HEK293T (cell line): ENCODE data around the gene MMP14.

Source experiments
- CTCF ChIA-PET: fragments of 350-600 bp; formaldehyde crosslinking; extraction: SDS; loops from one replicate; lab custom pipeline; 2021; ENCODE audit warnings: antibody characterized with exemption, inconsistent platforms; lab: Yijun Ruan, JAX
- POLR2A ChIA-PET: fragments of 350-600 bp; formaldehyde crosslinking; extraction: SDS; loops from one replicate; lab custom pipeline; 2020; ENCODE audit warnings: antibody characterized with exemption, inconsistent platforms; lab: Yijun Ruan, JAX
- DNase-seq: peaks from one replicate; pipeline ENCODE4 v3.0.0; 2012; ENCODE audit warnings: mixed read lengths; ENCODE audit errors: extremely low spot score
- ARNT ChIP-seq: fragments of 450-650 bp; IDR thresholded peaks from 2 replicates; pipeline ENCODE4 v1.6.1; 2017; ENCODE audit warnings: mild to moderate bottlenecking
- BHLHE40 ChIP-seq: fragments of 450-650 bp; IDR thresholded peaks from 2 replicates; pipeline ENCODE4 v1.6.1; 2016; ENCODE audit warnings: mild to moderate bottlenecking, moderate library complexity, borderline replicate concordance
- CTBP1 ChIP-seq: fragments of 450-650 bp; IDR thresholded peaks from 2 replicates; pipeline ENCODE4 v1.6.1; 2016; ENCODE audit warnings: borderline replicate concordance
- ELF4 ChIP-seq: fragments of 450-650 bp; IDR thresholded peaks from 2 replicates; pipeline ENCODE4 v1.6.1; 2017; ENCODE audit warnings: antibody characterized with exemption
- FOXA1 ChIP-seq: fragments of 450-650 bp; IDR thresholded peaks from 2 replicates; pipeline ENCODE4 v1.6.1; 2016; ENCODE audit warnings: mild to moderate bottlenecking
- FOXK2 ChIP-seq: fragments of 450-650 bp; IDR thresholded peaks from 2 replicates; pipeline ENCODE4 v1.6.1; 2016; ENCODE audit warnings: mild to moderate bottlenecking
- FOXM1 ChIP-seq: fragments of 450-650 bp; IDR thresholded peaks from 2 replicates; pipeline ENCODE4 v1.6.1; 2017; ENCODE audit warnings: mild to moderate bottlenecking, borderline replicate concordance
- HDGF ChIP-seq: fragments of 450-650 bp; IDR thresholded peaks from 2 replicates; pipeline ENCODE4 v1.6.1; 2017; ENCODE audit warnings: antibody characterized with exemption, borderline replicate concordance
- L3MBTL2 ChIP-seq: fragments of 450-650 bp; conservative IDR thresholded peaks from 2 replicates; pipeline ENCODE4 v1.6.1; 2016; ENCODE audit warnings: mild to moderate bottlenecking
- LEF1 ChIP-seq: fragments of 450-650 bp; IDR thresholded peaks from 2 replicates; pipeline ENCODE4 v1.6.1; 2017; ENCODE audit warnings: mild to moderate bottlenecking, borderline replicate concordance
- NFRKB ChIP-seq: fragments of 450-650 bp; IDR thresholded peaks from 2 replicates; pipeline ENCODE4 v1.6.1; 2016; ENCODE audit warnings: mild to moderate bottlenecking, moderate library complexity
- PKNOX1 ChIP-seq: fragments of 450-650 bp; IDR thresholded peaks from 2 replicates; pipeline ENCODE4 v1.6.1; 2016
- SP1 ChIP-seq: fragments of 450-650 bp; IDR thresholded peaks from 2 replicates; pipeline ENCODE4 v1.6.1; 2017
- SUZ12 ChIP-seq: fragments of 450-650 bp; IDR thresholded peaks from 2 replicates; pipeline ENCODE4 v1.6.1; 2016; ENCODE audit warnings: mild to moderate bottlenecking
- TARDBP ChIP-seq: fragments of 450-650 bp; IDR thresholded peaks from 2 replicates; pipeline ENCODE4 v1.6.1; 2016
- ZNF384 ChIP-seq: fragments of 450-650 bp; IDR thresholded peaks from 2 replicates; pipeline ENCODE4 v1.6.1; 2016

MMP14 gene

GRCh38 chr14:22875748-22876319 is 39.4 kb downstream of the MMP14 start:
- ChIA-PET POLR2A (interaction anchor here (1.2 kb wide), 1 partner anchor 9 kb away, joined by 3 read pairs; no protein-coding TSS in a partner anchor), CTCF (no interaction called here)
- TF ChIP-seq SUZ12: no peak
- TF ChIP-seq NFRKB: no peak
- no peak for TF ChIP-seq LEF1
- TF ChIP-seq ZNF384: no peak
- no peak for TF ChIP-seq FOXM1
- TF ChIP-seq ELF4: no peak
- no peak for TF ChIP-seq HDGF
- no peak for TF ChIP-seq L3MBTL2
- TF ChIP-seq ARNT: no peak
- TF ChIP-seq PKNOX1: no peak

GRCh38 chr14:22877000-22877501 is 40.7 kb downstream of the MMP14 start:
- no peak for DNase-seq
- no peak for TF ChIP-seq SP1
- no peak for TF ChIP-seq NFRKB
- no peak for TF ChIP-seq ARNT
- TF ChIP-seq FOXA1: no peak
- TF ChIP-seq TARDBP: no peak
- TF ChIP-seq LEF1: no peak
- TF ChIP-seq BHLHE40: no peak
- TF ChIP-seq FOXM1: no peak
- no peak for TF ChIP-seq CTBP1
- TF ChIP-seq ZNF384: no peak
- TF ChIP-seq L3MBTL2: no peak
- TF ChIP-seq HDGF: no peak
- no peak for TF ChIP-seq PKNOX1
- no peak for TF ChIP-seq SUZ12
- no peak for TF ChIP-seq FOXK2
- no peak for TF ChIP-seq ELF4
- ChIA-PET POLR2A (interaction anchor here (1.2 kb wide), 1 partner anchor 9 kb away, joined by 3 read pairs; no protein-coding TSS in a partner anchor), CTCF (no interaction called here)

More at GRCh38 chr14:22875748-22876319, 39.4 kb downstream of the MMP14 start:
- no peak for DNase-seq

GRCh38 chr14:22878271-22879246 is 42.2 kb downstream of the MMP14 start:
- TF ChIP-seq L3MBTL2 (no peak), FOXM1 (no peak), PKNOX1 (no peak), TARDBP (no peak), FOXA1 (no peak), CTBP1 (no peak), LEF1 (no peak), FOXK2 (no peak), ARNT (no peak), ZNF384 (no peak), ELF4 (no peak), HDGF (no peak)
- POLR2A ChIA-PET: interaction anchor here (0.6 to 1.2 kb wide), 3 partner anchors 8 to 1315 kb away, joined by 3 read pairs; partner anchors contain the start of gene RBM23
- CTCF ChIA-PET: interaction anchor here (0.7 kb wide), 1 partner anchor 123 kb away, joined by 3 read pairs; no protein-coding TSS in a partner anchor
- DNase-seq: no peak

- ChIA-PET POLR2A (interaction anchor here (2.1 kb wide), 1 partner anchor 9 kb away, joined by 9 read pairs; no protein-coding TSS in a partner anchor), CTCF (interaction anchor here (0.6 to 3.3 kb wide), 3 partner anchors 9 to 311 kb away, joined by 6 to 30 read pairs (median 6); partner anchors contain the start of gene LRP10)
- no peak for DNase-seq
- TF ChIP-seq ARNT (no peak), FOXA1 (no peak), ZNF384 (no peak), SP1 (no peak), LEF1 (no peak), L3MBTL2 (no peak), FOXM1 (no peak), PKNOX1 (no peak)
Observed at GRCh38 chr14:22882064-22882463, 45.7 kb downstream of the MMP14 start.
